H1 (cell line): ENCODE results near the gene TEX2. TPM values are rescaled to one million over a fixed set of nuclear protein-coding genes. Genes with fewer than 3 reads are reported as not detected.

Source experiments
- ASH2L ChIP-seq: fragments of 200-600, 300-600 bp; sonication (generic); IDR thresholded peaks from one replicate; pipeline ENCODE4 v1.7.1; 2017; ENCODE audit warnings: low read length
- CBX8 ChIP-seq: fragments of 300-800, 300-1000 bp; sonication (generic); IDR thresholded peaks from 2 replicates; pipeline ENCODE4 v1.7.1; 2016; ENCODE audit warnings: low read depth, low read length, borderline replicate concordance
- CREB1 ChIP-seq: IDR thresholded peaks from 2 replicates; pipeline ENCODE4 v1.6.1; 2012; ENCODE audit warnings: inconsistent platforms
- FOSL1 ChIP-seq: IDR thresholded peaks from 2 replicates; pipeline ENCODE4 v1.6.1; 2011; ENCODE audit warnings: mild to moderate bottlenecking, low read depth, low read length, moderate library complexity; ENCODE audit not compliant: insufficient read depth
- HDAC6 ChIP-seq: IDR thresholded peaks from one replicate; pipeline ENCODE4 v1.7.1; 2012; ENCODE audit warnings: low read depth, mild to moderate bottlenecking, inconsistent platforms, low read length, moderate library complexity
- polyA plus RNA-seq, 7 experiments: library from polyadenylated mRNA; depleted of rRNA in 3 of 7; stranded (reverse) in 5 of 7; unstranded in 2 of 7; fragments of >200 nt in 5 of 7; fragments of 200-250 nt in 2 of 7; gene quantifications; 1 replicate in 5 of 7; 2 replicates in 1 of 7; 4 replicates in 1 of 7; pipeline versions ENCODE4 v1.2.1 to v1.2.3, GENCODE V29; 2011 to 2013; ENCODE audit warnings: missing spikeins in 2 of 7, mixed read lengths in 2 of 7
- total RNA-seq: library from RNA; stranded (reverse); fragmentation: NEBNext Ultra II Directional; extraction: Animal tissue kit (Norgen Biotek cat#: 25700); gene quantifications from 2 replicates; pipeline ENCODE4 v1.2.1, GENCODE V29; 2021
- TF ChIP-seq, protein P1 (sequence below): IDR thresholded peaks from 2 replicates; pipeline ENCODE4 v1.6.1; 2012; ENCODE audit warnings: low read length, inconsistent platforms
- TF ChIP-seq, protein P2 (sequence below): IDR thresholded peaks from 2 replicates; pipeline ENCODE4 v1.6.1; 2011; ENCODE audit warnings: low read depth, mild to moderate bottlenecking, low read length; ENCODE audit not compliant: insufficient read depth

TEX2 gene
- total and polyA plus RNA-seq, 2 of the 8 experiments (the other 6 are each of a cell fraction or from before 2014, with no cell fraction given), result 6.1 to 15.6 TPM

DNA sequence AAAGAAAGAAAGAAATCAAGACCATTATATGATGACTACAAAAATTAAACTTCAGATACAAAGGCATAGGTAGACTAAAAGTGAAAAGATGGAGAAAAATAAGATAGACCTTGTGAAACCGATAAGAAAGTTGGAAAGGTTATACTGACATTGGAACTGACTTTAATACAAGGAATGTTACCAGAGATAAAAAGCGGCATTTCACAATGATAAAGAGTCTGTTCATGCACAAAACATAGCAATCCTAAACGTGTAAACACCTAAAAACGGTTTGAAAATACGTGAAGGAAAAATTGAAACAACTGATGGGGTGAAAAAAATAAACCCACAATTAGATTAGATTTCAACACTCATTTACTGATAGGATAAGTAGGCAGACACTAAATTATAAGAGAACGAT lies 123.5 kb downstream of the TEX2 start (continued):
- TF ChIP-seq, protein P1, sequence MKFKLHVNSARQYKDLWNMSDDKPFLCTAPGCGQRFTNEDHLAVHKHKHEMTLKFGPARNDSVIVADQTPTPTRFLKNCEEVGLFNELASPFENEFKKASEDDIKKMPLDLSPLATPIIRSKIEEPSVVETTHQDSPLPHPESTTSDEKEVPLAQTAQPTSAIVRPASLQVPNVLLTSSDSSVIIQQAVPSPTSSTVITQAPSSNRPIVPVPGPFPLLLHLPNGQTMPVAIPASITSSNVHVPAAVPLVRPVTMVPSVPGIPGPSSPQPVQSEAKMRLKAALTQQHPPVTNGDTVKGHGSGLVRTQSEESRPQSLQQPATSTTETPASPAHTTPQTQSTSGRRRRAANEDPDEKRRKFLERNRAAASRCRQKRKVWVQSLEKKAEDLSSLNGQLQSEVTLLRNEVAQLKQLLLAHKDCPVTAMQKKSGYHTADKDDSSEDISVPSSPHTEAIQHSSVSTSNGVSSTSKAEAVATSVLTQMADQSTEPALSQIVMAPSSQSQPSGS, result no peak
- TF ChIP-seq, protein P2, sequence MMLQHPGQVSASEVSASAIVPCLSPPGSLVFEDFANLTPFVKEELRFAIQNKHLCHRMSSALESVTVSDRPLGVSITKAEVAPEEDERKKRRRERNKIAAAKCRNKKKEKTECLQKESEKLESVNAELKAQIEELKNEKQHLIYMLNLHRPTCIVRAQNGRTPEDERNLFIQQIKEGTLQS, result no peak
- TF ChIP-seq CREB1 (no peak), FOSL1 (no peak), ASH2L (no peak), HDAC6 (no peak), CBX8 (no peak)
